NCI-H510A (cell line): ENCODE results near the gene INSC.

Experiments
- DNase-seq: peaks from one replicate; lab custom pipeline; 2025; lab: John Stamatoyannopoulos, UW

INSC gene

DNA sequence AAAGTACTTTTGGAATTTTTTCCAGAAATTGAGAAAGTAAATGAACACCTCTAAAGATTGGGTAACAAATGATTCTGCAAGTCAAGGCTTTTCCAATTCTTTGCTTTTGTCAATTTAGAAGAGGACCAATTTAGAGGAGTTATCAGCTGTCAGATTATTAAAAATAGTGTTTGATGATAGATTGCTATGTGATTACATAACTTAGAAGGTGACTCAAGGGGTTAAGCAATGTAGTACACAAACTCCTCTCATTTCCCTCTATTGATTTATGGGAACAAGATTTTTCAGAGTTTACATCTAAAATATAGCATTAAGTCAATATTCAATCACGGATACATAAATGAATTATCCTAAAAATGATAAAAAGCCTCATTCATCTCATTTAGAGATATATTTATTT is 70.3 kb downstream of the INSC start:
- no peak for DNase-seq

DNA sequence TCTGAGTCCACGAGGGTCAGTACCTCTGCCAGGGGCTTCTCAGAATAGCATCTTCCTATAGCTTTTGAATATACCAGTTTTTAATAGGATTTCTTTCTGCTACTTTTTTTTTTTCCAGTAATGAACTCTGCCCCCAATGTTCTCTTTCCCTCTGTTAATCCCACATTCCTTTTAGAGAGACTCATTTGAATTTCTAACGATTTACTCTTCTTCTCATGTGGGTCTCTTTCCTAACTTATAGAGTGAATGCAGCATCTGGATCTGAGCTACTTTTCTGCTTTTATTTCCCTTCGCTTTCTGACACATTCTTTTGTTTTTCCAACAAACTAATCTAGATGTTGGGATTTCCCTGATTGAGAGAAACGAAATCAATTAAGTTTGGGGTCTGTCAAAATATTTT is 71.4 kb downstream of the INSC start:
- DNase-seq = no peak

DNA sequence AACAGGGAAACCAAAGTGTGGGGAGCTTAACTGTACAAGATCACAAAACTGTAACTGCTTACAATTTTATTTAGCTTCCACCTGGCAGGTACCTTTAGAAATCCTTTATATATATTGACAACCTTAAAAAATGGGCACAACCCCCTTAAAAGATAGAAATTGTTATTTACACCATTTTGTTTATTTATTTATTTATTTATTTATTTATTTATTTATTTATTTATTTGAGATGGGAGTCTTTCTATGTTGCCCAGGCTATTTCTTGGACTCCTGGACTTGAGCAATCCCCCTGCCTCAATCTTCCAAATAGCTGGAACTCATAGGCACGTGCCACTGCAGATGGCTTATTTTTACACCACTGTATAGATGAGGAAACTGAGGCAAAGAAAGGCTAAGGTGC is 74.5 kb downstream of the INSC start:
- no peak for DNase-seq

DNA sequence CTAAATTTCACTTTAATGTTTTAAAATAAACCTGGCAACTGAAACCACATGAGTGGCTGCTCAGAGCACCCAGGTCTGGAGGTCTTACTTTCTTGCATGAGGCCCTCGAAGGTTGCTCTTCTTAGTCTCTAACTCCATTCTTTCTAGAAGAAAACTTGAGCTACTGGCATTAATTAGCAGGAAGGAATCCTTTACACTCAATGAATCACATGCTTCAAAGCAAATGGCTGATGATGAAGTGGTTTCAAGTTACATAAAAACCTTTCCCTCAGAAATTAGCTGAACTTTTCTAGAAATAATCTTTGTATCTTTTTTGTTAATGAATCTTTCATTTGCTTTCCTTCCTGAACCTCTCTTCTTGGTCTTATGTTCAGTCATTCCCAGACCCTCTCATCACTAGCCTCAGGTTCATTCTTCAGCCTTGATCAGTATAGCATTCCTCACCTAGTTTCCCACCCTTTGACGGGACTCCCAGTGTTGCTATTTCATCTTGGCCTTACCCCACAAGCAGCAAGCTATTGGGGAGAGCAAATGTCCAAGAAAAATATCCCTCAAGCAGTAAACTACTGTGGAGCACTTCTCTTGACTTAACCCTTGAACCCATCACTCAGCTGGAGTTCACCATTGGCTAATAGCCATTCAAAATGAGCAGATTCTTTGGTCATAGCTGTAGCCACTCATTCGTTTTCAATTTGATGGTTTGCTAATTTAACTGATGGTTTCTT is 75.1 kb downstream of the INSC start:
- DNase-seq = no peak

DNA sequence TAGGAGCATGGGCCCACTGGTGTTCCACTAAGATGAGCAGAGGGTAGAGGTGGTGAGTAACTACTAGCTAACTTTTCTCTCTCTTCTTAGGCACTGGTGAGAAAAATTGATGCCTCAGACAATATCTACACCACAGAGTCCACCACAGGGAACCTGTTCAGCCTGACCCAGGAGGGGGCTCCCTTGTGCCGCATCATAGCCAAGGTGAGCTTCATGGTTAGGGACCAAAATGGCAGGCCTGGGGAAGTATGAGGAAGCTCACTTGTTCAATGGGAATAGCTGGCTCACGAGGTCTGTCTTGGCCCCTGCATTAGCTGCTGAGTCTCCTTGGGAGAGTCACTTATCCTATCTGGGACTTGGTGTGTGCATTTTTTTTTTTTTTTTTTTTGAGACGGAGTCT is 75.9 kb downstream of the INSC start:
- DNase-seq = no peak

DNA sequence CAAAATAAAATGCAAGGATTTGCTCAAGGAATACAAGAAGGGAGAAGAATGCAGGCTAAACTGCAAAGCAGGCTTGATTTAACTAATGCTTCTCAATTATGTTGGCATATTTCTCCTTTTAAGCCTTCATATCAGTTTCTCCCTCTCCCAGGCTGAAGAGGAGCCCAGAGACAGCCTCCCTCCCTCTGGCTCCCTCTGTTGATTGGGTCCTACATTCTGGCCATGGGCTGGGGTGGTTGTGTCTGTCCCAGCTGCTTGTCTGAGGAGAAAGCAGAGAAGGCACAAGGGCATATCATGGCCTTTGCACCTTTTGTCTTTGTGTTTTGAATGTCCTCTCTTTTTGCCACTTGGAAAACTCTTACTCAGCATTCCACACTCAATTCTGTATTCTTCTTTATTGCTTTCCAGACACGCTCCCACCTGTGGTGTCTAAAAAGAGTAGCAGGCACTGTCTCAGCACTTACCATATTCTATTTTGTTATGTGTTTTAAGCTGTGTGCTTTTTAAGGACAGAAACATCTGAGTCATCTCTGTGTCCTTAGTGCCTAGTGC is 77.4 kb downstream of the INSC start:
- no peak for DNase-seq

DNA sequence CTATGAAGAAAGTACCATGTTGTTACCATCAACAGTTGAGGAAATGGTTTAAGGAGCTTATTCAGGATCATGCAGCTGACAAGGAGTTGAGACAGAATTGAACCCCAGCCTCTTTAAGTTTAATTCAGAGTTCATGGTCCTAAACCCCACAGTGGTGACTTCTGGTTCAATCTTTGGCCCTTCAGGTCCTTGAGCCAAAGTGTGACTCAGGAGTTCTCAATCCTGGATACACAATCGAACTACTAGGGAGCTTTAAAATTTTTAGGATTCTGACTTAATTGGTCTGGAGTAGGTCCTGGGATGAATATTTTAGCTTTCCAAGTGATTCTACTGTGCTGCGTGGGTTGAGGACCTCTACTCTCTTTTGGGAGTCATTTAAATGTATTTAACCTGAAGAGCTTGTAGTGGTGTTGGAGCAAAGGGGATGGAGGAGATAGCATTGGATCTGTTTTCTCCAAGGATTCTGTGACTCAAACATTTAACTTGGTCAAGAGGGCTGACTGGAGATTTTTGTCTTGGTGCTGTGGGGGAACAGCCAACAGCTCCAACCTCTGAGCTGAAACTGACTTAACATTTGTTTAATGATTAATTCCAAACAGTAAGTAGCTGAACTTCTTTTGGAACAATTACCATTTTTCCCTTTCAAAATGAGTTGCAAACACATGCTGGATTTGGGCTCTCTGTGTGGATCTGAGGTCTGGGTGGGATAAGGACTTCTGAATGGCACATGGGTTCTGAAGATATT is 80.1 kb downstream of the INSC start:
- no peak for DNase-seq

DNA sequence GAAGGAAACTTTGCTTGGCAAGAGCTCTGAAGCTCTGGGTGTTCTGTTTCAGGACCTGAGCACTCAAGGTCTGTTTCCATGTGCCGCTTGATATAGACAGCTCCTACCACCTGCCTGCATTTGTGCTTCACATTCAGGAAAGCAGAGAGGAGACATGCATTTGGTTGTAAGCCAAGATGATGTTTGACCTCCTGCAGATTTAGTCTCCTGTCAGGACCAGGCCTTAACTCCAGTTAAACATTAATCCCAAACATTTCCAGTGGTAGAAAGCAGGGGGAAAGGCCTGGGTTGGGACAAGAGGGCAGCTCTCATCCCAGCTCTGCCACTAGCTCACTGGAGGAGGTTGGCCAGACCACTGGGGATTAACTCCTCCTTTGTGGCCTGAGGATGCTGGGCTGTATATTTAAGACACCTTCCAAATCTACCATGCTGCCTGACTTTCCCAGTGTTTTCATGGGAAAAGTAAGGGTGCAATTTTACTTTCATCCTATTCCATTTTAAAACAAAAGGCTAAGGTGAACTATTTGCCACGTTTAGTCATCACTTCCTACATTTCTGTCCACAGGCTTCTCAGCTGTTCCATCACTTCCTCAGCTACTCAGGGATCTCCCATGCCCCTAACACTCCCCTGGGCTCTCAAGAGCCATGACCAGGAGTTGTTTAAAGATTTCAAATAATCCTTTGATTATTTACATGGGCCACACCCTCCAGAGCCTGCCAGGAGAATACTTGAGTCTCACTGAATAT is 80.9 kb downstream of the INSC start:
- no peak for DNase-seq

DNA sequence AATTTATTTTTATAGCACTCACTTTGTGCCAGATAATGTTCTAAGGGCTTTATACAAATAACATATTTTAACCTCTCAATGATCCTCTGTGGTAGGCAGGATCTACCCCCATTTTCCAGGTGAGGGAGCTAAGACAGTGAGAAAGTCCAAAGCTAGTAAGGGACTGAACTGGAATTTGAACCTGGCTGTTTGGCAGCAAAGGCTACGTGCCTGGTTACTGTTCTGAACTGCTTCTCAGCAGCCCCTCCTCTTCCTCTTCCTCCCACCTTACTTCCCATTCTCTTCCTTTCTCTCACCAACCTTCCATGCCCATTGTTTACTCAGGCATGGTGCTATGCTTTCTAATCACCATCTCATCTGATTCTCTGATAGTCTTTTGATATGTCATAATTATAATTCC is 82.0 kb downstream of the INSC start:
- no peak for DNase-seq

DNA sequence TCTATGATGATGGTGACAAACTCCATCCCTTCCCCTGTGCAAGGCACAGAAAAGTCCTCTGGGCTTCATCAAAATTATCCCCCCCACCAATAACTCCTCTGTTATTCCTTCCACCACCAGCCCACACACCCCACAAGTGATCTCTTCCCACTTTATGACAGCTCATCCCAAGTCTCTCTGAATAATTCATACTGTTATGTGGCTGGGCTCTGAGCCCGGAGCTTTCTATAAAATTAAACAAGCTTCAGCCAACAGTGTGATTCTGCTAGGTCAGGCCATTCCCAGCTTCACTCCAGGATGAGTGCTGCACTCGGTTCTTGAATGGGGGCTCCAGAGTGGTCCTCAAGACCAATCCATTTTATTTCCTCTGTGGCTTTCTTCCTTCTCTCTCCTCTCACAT is 83.0 kb downstream of the INSC start:
- DNase-seq = no peak

DNA sequence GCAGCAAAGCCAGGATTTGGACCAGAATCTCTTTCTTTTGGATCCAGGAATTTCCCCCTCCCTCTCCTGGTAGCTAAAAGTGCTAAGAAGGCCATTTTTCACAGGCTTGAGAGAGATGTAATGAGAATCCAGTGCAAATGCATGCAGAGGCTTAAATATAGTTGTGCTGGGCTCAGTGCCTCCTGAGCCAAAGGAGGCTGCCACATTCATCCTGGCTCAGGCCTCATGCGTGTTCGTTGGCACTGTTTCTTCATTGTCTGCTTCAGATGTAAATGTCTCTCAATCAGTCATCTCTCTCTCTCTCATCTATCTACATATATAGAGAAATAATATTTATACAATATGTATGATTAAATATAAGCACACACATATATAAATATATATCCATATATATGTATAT is 83.6 kb downstream of the INSC start:
- DNase-seq = no peak

DNA sequence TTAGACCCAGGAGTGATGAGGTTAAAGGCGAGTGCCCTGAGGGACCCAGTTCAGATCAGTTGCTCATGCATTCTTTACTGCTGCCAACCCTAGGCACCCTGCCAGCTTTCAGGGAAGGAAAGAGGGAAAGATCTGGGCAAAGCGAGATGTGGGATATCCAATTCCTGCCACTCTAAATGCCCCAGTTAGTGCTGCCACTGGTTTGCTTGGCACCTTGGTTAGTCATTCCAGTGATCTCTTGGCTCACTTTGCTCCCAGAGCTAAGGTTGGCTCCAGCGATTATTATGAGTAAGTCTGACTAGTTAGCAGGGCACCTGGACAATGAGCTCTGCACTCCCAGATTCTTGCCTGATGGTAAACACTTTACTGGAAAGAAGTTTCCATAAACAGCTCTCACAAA is 85.0 kb downstream of the INSC start:
- no peak for DNase-seq

DNA sequence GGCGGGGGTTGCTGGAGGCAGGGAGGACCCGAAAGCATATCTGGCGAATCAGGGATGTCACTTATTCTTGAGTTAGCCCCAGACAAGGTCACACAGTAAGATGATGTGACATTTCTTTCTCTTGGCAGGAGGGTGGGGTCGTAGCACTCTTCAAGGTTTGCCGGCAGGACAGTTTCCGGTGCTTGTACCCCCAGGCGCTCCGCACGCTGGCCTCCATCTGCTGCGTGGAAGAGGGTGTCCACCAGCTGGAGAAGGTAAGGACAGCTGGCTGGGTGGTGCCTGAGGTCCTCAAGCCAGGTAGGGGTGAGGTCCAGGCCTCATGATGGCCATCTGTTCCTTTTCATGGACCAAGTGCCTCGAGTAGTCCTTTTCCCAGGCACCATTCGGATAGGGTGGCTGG is 86.0 kb downstream of the INSC start:
- DNase-seq = no peak

DNA sequence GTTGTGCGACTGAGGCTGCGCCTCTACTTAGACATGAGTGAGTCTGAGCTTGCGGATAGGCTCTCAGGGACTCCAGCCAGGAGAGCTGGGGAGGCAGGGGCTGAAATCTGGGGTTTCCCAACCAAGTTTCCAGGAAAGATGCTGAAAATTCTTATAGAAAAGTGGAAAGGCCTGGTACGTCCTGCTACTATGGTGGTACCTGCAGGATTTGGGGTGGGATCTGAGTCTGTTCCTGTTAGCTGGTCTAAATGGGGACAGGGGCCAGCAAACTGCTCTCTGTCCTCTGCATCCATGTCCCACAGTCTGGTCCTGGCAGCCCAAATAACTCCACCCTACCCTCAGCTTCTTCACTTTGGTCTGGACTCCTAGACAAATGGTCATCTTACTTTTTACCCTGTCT is 86.9 kb downstream of the INSC start:
- no peak for DNase-seq

DNA sequence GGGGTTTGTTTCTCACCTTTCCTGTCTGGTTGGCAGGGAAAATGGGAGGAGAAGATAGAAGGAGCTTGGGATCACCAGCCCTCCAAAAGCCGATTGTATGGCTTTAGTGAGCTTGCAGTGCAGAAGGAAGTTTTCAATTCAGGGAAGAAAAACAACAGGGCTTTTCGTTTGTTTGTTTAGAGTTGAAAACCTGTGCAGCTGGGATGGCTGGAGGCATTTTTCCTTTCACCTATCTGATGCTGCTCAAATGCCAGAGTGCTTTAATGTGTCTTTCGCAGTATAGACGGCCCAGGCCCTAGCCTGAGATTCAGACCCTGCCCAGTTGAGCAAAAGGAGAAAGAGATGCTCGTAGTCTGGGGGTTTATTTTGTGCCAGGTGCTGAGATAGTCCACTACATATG is 87.9 kb downstream of the INSC start:
- DNase-seq = no peak

DNA sequence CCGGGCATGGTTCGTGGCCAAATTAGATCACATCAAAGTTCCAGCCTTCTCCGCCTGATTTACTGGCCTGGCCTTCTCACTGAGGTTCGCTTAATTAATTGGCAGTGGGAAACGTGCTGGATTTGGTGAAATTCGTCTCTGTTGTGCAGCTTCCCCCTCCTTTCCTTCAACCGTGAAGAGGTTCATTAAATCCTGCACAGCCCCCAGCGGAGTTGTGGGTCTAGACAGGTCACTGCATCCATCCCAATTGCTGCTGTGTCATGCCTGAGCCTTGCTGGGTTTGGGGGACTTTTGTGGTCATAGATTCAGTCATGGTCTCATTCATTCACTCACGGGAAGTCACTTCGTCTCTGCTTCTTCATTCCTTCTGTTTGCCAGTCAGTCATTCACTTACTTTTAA is 90.0 kb downstream of the INSC start:
- no peak for DNase-seq

DNA sequence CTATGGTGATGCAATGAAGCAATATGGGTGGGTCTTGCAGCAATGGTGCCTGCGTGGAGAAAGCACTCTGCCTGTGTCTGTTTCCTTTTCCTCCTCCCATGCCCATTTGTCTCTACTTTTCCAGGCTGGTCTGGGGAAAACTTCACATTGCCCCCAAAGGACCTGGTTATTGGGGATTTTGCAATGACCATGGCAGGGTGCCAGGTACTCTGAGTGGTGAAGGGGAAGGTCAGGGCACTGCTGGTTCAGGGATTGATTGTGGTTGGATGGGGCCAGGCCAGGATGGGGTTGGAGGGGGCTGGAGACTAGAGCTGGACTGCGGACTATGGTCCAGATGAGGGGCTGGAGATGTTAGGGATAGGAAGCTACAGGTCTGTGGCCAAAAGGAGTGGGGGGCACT is 92.1 kb downstream of the INSC start:
- no peak for DNase-seq

DNA sequence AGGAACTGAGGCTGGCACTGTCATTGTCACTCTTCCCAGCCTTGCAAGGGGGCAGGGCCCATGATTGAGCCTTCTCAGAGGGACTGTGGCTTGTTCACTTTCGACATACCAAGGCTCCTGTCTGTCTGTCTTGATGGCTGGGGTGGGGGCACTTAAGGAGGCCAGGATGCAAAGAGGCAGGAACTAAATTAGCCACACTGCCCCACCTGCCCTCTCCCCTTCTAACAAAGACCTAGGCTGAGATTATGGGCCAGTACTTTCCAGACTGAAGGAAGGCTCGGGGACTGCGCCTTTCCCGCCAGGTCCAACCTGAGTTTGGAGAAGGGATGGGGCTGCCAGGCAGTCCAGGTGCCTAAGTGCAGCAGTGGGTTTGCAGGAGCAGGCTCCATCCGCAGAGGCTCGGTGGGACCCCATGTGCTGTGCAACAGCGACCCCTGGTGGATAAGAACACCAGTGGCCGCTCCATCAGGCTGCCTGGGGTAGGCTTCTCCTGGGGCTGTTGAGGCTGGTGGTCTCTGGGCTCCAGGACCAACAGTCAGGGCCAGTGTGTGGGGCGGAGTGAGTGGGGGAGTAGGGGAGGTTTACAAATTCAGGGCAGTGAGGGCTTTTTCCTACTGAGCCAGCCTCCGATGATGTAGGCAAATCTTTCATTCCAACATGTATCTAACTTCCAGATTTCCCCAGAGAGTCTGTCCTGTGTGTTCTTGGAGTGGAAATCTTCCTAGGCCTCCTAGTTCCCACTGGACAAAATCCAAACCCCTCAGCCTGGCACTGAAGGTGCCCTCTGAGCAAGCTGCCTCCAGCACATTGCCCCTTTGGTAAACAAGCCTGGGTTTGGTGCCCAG is 93.9 kb downstream of the INSC start:
- no peak for DNase-seq

DNA sequence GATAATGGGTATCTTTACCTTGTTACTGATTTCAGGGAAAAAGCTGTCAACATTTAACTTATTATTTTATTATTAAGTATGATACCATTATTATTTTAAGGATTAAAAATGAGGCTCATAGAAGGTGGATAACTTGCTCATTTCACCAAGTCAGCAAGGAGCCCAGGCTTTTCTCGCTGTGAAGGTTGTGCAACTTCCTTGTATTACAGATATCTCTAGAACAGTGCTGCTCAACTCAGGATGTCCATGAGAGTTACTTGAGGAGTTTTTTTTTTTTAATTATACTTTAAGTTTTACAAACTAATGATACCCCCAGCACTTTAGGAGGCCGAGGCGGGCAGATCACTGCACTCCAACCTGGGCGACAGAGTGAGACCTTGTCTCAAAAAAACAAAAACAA is 98.2 kb downstream of the INSC start:
- no peak for DNase-seq

DNA sequence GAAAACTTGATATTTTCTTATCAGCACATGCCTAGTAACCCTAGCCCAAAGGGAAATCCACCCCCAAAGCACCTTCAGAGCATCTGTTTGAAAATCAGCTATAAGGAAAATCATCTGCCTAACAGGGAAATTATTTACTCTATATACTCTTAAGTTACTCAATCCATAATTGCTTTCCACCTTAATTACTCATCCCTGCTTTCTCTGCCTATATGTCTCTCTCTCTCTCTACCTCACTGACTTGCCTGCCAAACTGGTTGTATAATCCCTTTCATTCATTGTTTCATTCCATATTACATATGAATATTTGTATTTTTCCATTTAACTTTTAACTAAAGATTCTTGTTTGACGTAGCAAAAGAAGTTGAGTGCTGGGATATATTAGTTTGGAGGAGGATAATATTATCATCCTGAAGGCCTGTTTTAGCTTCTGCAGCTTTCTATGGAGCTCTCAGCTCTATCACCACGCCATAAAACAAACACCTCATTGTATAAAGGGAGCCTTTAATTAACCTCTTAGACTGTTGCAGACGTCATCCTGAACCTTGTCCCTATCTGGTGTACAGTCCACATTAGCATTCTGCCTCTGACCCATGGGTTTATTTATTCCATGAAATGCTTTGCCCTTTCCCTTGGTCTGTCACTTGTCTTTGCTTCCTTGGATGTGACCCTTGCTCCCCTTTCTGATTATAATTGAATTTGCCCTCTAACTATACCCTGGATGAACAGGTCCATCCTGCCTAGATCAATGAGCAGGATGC is 98.9 kb downstream of the INSC start:
- DNase-seq = no peak

DNA sequence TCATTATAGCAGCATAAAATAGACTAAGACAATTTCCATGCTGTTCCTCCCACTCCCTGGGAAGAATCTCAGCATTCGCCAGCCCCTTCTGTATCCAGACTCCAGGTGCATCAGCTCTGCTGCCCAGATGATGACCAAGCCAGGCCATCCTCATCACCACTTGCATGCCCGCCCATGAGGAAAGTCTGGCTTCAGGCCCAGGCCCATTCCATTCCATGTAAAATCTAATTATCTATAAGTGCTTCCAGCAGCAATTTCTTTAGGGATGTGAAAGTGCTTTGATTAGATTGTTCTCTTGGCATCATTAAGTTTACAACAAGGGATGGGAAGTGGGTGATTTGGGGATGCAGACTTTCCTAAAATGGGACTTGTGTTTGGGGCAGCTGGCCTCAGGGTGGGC is 100.3 kb downstream of the INSC start:
- no peak for DNase-seq
